ENCODE measurements around the gene POLE.

The POLE gene

GRCh38 chr12:132675757-132676432 lies 11.2 kb downstream of the POLE start:
- DNase-seq = no peak

- no peak for DNase-seq
Observed at GRCh38 chr12:132674561-132674960, 12.6 kb downstream of the POLE start.

GRCh38 chr12:132673288-132674179 lies 13.6 kb downstream of the POLE start:
- DNase-seq = no peak

GRCh38 chr12:132672678-132673077 lies 14.5 kb downstream of the POLE start:
- no peak for DNase-seq

- no peak for DNase-seq
Observed at GRCh38 chr12:132672116-132672515, 15.0 kb downstream of the POLE start.

GRCh38 chr12:132669166-132669879 lies 17.8 kb downstream of the POLE start:
- DNase-seq = no peak

GRCh38 chr12:132668191-132669088 lies 18.7 kb downstream of the POLE start:
- DNase-seq = no peak

GRCh38 chr12:132665794-132666193 lies 21.3 kb downstream of the POLE start:
- DNase-seq = no peak

- DNase-seq = no peak
Observed at GRCh38 chr12:132665149-132665491, 22.0 kb downstream of the POLE start.

- no peak for DNase-seq
Observed at GRCh38 chr12:132664206-132665148, 22.7 kb downstream of the POLE start.

GRCh38 chr12:132662901-132663755 lies 24.0 kb downstream of the POLE start:
- DNase-seq = no peak

GRCh38 chr12:132661972-132662371 lies 25.2 kb downstream of the POLE start:
- no peak for DNase-seq

GRCh38 chr12:132660996-132661395 lies 26.1 kb downstream of the POLE start:
- no peak for DNase-seq

GRCh38 chr12:132660052-132660451 lies 27.1 kb downstream of the POLE start:
- DNase-seq = no peak

GRCh38 chr12:132659146-132659545 lies 28.0 kb downstream of the POLE start:
- DNase-seq = no peak

- no peak for DNase-seq
Observed at GRCh38 chr12:132658149-132658894, 28.8 kb downstream of the POLE start.

- DNase-seq = no peak
Observed at GRCh38 chr12:132657004-132657727, 30.0 kb downstream of the POLE start.
